ENCODE data around the gene RASAL2.
"Not testable (repeated sequence)": the region's sequence is repeated elsewhere in the genome, so short reads cannot be mapped to it uniquely, and the experiment has no call there.

RASAL2 gene

DNA sequence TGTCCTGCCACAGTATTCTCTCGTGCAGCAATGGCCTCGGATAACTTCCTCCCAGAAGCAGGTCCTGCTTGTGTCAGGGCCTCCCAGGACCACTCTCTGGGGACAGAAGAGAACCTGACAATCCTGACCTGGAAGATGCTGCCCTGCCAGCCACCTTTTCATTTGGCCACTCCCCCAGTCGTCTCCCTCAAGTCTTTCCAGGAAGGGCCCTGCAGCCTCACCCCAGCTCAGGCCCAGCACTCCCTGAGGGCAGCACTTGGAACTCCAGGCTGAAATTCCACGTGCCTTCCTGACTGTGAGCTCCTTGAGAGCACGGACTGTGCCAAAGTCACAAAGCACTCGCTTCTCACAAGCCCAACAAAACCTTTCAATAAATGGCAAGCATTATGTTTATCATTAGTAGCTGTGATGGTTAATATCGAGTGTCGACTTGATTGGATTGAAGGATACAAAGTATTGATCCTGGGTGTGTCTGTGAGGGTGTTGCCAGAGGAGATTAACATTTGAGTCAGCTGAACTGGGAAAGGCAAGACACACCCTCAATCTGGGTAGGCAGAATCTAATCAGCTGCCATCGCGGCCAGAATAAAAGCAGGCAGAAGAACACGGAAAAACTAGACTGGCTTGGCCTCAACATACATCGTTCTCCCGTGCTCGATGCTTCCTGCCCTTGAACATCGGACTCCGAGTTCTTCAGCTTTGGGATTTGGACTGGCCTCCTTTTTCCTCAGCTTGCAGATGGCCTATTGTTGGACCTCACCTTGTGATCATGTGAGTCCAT, 405.2 kb downstream of the RASAL2 start:
- no peak for DNase-seq

DNA sequence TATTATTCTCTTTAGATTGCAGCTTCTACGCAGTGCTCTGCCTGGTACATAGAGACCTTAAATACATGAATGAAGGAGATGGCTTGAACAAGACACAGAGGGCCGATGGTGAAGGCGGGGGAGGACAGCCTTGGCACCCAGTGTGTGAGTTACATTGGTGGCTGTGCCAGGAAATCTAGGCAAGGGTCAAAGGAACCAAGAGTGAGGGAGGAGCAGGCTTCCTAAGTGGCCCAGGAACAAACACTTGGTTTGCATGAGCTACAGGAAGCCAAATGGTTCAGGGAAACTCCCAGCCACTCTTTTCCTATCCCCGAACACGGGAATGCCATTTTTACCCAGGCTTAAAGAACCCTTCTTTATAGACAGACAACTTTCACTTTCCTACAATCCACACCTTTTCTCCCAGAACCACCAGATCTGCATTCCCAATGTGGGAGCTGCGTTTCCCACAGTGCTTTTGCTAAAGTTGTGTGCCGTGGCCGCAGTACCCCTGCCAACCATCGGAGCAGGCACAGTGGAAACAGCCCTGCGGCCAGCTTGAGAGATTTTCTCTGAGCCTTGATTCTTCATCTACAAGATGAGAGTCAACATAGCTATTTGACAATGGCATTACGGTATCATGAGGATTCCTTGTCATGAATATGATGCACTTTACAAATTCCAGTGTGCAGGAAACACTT, 406.3 kb downstream of the RASAL2 start:
- no peak for DNase-seq

DNA sequence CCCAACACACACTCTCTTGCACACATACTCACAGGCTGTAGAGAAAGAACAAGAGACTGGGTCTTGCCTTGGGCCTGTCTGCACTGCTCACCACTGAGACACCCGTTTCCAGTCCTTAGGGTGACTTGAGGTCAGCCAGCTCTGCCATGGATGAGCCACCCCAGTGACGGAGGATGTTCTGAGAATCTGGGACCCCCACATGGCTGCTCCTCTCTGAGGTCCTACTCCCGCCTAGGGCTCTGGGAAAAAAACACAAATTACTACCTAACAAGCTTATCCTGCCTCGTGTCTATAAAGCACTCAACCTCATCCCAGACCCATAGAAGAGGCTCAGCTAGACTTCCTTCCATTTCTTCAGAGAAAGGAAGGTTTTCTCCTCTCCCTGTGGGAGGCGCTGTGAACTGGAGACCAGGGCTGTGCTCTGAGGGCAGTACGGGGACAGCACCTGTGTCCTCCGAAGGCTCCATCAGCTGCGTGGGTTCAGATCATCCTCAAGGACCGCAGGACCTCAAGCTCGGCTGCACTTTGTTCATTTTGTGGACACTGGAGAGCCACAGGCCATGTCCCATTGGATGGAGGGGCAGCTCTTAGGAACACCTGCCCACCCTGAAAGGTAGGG, 407.1 kb downstream of the RASAL2 start:
- no peak for DNase-seq

DNA sequence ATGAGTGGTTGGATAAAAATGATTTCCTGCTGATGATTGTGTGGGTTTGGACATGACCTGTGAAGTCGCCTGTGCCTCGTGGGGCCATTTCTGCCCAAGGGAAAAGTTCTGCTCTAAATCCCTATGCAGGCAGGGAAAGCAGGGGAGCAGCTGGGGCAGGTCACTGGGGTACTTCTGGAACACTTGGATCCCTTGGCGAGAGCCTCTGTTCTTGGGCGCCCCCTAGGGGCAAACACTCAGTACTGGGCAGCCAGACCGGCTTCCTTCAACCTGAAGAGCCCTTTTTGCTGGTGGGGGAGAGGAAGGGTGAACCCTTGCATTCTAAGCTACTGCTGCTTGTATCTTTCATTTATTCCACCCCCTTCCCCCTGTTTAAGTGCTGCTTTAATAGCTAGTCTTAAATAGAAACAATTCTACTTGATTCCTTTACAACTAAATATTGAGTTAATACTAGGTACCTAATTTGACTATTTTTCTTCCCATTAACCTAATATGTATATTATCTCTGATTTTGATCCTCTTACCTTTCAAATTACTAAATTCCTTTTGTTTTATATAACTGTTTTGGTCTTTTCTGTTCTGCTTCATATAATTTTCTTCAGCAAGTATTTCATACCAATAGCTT, 407.9 kb downstream of the RASAL2 start:
- peak; percentile 14 for DNase-seq

DNA sequence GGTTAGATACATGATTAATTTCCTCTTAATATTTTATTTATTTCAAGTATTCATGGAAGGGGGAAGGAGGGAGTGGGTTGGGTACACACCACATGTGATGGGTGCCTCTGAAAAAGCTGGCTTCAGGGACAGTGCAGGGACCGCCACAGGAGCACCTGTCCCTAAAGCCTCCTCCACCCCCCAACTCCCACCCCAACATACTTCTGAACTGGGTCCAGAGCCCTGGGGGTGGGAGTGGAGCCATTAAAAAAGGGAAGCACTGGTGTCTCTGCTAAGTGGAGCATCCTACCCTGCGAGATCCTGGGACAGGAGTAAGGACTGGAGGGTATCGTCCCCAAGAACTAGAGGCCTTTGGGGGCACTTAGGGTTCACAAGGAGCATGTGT, 408.4 kb downstream of the RASAL2 start:
- no peak for DNase-seq

DNA sequence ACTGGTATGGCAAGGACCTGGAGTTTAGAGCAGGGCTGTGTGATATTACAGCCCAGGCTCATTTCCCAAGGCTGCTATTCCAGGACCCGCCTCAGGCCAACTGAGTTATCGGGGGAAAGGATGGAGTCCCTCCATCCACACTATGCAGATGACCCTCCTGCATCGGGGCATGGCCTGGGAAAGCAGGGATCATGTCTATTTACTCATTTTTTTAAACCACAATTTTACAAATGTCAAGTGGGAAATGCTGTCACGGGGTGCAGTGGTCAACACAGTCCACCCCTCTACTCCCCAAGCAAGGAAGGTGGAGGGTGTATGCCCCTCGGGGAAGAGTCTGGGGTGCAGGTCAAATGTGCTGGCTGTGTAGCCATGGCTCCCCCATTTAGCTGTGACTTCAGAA, 409.0 kb downstream of the RASAL2 start:
- no peak for DNase-seq

DNA sequence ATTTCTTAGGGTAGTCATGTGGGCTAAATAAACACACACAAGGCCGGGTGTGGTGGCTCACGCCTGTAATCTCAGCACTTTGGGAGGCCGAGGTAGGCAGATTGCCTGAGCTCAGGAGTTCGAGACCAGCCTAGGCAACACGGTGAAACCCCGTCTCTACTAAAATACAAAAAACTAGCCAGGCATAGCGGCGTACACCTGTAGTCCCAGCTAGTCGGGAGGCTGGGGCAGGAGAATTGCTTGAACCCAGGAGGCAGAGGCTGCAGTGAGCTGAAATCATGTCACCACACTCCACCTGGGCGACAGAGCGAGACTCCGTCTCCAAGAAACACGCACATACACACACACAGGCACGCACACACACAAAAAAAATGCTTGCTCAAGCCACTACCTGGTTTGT, 409.4 kb downstream of the RASAL2 start:
- not testable (repeated sequence) for DNase-seq

DNA sequence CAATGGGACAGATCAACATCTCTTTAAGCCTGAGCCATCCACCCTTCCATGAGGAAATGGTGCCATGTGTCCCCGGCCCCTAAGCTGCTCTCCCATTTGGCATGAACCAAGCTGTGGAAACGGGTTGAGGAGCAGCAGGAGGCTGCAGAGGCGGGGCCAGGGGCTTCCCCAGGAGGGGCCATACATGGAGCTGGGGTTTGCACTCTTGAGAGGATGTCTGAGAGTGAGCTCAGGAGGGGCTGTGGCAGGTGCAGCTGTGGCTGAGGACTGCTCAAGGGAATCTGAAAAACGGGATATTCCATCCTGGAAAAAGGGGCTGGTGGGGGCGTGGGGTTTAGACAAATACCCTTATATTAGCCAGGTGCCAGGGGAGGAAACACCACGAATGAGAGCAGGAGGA, 409.9 kb downstream of the RASAL2 start:
- no peak for DNase-seq

DNA sequence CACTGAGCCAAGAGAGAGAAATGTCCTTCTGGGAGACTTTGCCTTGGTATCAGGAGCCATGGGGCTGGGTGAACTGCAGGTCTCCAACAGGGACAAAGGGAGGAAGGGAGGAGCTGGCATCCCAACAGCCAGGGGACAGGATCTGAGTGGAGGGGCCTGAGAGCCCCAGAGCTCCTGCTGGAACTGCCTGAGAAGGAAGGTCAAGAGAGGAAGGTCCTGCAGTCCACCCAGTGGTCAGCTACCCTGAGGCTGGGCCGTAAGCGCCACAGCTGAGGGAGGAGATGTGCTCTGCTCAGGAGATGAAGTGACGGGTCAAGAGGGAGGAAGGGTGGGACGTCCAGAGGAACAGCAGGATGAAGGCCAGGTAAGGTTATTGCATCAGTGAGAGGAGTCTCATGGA, 410.4 kb downstream of the RASAL2 start:
- no peak for DNase-seq

DNA sequence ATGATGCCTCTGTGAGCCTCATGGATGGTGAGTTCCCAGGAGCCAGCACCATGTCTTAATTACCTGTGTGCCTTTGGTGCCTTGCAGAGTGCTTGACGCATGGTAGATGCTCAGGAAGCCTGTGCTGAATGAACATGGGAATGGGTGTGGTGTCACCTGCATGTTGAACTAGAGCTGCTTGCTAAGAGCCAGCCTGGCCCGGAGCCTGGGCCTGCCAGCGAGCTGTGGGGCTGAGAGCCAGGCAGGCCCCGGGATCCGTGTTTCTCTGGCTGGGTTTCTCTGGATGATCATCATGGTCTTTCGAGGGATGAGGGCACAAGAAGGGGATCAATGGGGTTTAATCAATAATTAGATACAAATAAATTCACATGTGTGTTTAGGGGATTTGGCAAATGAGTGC, 412.3 kb downstream of the RASAL2 start:
- DNase-seq: no peak

DNA sequence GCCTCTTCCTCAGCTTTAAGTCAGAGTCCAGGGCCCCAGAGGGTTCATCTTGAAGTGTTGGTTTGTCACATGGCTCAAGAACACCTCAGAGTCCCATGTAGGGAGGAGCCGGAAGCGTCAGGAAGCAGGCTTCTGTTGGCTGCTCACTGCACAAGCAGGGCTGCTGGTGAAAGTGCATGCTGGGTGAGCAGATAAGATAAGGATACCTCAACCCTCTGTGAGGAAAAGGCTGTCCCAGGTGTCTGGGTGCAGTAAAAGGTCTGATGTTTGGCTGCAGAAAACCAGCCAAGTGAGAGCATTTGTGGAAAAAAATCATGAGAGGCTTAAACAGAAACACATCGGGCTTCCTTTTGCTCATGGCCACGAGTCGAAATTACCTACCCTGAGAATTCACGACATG, 412.8 kb downstream of the RASAL2 start:
- DNase-seq: no peak

DNA sequence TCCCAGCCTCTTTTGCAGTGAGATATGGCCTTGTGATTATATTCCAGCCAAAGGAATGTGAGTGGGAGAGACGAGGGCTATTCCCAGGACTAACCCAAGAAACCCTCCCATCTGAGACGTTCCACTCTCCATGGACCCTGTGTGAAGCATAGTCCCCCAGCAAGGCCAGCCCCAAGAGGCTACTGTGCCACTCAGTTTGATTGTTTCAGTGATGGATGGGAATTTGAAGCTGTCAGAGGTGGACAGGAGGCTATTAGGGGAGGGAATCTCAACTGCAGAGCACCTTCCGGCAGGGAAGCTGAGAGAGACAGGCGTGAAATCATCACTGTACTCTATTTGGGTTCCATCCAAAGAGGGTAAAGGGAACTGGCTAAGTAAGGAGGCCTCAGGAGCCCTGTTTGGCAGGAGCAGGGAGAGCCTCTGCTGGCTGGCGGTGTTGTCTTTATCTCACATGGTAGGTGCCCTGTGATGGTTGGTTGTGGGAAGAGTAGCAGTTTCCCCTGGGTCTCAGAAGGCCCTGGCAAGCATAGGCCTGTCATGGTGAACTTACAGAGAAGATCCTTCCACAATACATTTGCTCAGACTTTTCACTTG, 415.6 kb downstream of the RASAL2 start:
- no peak for DNase-seq

DNA sequence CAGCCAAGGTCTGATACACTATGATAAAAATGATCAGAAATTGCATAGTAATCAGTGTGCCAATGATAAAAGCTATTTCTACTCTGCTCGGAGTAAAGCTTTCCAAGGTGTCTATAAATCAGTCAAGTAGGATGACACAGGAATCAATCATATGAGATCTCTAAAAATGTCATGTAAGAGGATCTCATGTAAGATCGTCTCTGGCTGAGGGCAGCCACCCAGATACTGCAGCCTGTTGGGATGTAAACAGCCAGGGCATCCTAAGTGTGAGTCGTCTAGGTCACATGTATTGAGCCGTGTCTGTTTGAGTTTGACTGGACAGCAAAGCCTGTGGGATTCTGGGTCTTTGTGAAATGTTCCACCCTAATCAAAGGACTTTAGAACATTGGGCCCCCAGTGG, 416.3 kb downstream of the RASAL2 start:
- DNase-seq: no peak

DNA sequence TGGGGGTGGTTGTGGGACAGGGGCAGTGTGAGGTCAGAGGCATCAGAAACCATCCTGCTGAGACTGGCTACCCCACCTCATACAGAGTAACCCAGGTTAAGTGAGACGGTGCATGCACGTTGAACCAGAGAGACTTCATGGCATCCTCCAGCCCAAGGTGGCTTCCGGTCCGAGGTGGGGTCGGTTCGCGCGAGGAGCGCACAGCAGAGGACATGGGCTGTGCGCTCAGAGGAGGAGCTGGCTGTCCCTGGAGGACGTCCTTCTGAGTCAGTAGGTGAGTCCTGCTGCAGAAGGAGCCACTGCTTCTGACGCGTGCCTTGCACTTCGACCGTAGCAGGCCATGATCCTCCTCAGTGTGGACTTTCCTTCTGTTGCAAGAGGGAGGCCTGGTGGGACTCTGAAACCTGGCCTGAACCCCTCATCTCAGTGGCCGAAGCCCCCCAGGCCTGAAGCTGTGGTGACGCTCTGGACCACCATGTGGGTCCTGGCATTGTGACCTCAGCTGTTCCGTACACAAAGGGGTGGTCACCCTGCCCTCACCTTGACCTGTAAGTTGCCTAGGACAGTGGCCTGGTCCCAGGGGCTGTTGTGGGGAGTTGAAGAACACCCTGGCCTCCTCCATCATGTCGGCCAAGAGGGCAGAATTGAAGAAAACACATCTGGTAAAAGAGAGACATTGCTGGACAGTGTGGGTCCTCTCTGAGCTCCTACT, 418.8 kb downstream of the RASAL2 start, which contains the start of gene TEX35:
TEX35 (plus strand) TSS at position 544 of the 712 bp plus-strand sequence; CDS start at position 624, 80 bp downstream.
- DNase-seq: no peak

DNA sequence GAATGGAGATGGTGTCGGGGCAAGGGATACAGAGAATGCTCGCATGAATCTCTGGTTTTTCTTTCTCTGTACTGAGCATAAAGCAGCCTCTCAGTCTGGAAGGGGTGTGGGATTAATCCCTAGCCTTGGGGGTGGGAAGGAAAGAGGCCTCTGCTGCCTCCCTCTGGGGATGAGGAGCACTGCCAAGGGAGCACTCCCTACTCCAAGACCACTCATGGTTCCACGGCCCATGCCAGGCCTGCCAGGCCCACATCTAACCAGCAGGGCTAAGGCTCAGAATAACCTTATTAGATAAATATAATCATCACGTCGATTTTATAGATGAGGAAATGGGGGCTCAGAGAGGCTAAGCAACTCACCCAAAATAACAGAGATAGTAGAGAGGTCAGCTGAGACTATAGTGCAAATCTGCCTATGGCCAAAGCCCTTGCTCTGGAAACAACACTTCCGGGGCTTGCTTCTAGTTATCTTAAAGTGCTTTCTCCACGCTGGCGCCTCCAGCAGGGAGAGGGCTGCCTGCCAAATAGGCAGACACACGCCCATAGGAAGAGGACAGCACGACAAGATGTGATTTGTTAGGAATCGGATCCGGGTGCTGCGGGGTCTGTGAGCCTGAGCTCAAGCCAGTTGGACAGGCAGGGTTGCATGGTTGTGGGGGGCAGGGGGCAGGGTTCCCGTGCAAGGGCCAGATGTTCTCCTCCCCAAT, 419.5 kb downstream of the RASAL2 start:
- DNase-seq: no peak

DNA sequence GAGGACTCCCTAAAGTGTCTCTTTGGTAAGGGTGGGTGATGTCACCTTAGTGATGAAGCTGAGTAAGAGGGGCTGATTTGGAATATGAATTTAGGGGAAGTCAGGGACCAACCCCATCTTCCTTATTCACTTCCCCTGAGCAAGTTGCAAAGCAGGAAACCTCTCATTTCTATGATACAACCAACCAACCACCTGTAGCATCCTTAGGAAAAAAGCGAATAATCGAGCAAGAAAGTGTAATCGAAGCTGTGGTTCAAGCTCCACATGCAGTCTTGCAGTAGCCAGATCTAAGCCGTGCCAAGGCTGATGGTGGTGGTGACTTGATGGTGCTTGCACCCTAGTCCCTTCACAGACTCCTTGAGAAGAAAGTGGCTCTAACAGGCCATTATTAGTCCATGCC, 422.2 kb downstream of the RASAL2 start:
- DNase-seq: no peak

DNA sequence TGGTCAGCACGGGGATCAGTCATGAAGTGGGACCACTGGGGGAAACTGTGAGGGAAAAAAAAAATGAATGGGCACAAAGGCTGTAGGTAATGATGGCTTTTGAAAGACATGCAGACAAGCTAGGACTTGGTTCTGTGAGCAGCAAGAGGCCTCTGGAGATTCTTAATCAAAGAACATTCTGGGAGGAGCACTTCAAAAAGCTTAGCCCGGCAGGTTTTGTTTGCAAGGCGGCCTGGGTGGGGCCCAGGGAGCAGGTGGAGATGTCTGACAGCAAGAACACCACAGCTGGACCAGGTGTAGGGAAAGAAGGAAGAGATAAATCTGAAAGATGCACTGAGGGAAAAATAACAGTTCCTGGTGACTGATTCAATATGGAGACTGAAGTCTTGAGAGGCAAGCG, 425.0 kb downstream of the RASAL2 start:
- DNase-seq: no peak

DNA sequence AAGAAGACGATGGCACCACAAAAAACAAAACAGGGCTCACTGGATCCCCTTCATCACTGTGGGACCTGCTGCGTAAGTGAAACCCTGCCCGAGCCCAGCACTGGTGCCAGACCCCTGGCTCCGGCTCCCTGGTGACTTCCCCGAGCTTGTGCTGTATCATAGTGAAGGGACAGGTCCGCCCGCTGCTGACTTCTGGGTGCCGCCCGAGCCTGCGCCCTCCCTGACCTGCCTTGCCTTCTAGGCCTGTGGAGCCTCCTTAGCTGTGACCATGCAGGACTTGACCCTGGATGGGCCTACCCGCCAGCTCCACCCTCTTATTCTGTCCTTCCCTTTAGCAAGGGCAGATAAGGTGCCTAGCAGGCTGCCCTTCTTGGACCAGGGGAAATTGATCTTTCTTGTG, 426.9 kb downstream of the RASAL2 start:
- no peak for DNase-seq

DNA sequence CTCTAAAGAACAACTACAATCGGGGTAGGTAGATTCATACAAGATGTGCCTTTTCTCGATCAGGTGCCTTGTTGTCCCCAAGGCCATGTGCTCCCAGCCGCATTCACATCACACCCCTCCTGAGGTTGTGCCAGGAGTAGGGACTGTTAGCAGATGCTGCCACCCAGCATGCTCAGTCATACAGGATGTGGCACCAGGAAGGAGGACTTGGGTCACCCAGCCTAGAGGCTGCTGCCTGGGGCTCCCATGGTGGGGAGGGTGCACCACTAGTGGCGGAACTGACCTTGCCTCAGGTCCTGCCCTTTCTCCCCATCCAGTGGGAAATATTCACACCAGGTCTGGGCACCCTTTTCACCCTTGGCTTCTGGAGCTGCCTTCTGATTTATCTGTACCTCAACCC, 427.3 kb downstream of the RASAL2 start:
- no peak for DNase-seq

DNA sequence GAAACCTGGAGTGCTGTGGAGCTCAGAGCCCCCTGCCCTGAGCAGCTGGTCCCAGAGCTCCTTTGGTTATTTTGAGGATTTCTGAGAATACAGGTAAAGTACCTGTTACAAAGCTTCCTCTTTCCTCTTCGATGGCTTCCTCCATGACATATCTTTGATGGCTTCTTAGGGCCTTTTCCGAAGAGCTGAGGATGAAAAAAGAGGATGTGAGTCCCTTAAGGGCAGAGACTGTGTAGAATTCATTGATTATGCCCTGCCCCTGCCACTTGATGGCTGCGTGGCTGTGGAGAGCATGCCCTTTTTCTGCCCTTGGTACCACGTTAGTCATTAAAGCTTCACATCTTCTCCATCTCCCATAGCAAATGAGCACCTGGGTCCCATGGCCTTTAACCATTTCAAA, 433.2 kb downstream of the RASAL2 start:
- no peak for DNase-seq

DNA sequence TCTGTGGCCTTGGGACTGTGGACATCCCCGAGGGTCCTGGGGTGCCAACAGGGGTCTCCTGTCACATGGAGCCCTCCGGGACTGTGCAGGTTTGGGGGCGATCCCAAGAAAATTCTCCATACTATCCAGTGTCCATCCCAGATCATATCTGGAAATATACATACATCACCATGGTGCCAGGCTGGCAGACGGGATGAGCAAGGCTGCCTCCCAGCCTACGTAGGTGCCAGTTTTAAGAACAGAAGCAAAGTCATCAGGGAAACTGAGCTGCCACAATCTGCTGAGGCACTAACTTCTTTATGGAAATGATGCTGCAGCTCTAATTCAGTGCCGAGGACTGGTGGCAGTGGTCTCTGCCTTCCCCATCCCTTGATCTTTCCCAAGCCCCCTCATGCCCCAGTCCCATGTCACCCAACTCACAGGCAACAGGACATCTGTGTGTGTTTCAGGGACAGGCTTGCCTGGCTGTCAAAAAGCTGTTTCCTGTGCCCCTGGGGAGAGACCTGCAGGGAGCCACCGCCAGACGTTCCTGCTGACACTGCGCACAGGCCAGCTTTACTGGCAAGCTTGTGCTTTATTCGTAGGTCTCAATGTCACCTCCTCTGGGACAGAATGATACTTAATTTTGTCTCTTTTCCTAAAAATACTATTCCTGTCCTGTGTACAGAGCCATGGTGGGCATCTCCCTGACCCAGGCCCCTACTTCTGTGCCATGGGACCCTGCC, 434.5 kb downstream of the RASAL2 start:
- DNase-seq: no peak

All from activated T-cell treated with anti-CD3 and anti-CD28 coated beads for 4 hours (primary cell).